Right ventricle myocardium inferior (tissue), 1 donor: ENCODE measurements around the gene FAM107B. TPM values are rescaled to one million over a fixed set of nuclear protein-coding genes. Genes with fewer than 3 reads are reported as not detected.
A peak's percentile ranks its signal among the peaks of the same experiment; 100 is the strongest.
"Not testable (repeated sequence)": the region's sequence is repeated elsewhere in the genome, so short reads cannot be mapped to it uniquely, and the experiment has no call there.

Experiments used
- ATAC-seq: fragments of 200-7000 bp; cut with Tn5 transposase; one replicate; pipeline ENCODE4 v1.9.1; 2020; ENCODE audit warnings: mild to moderate bottlenecking, moderate library complexity
- DNase-seq: peaks from one replicate; pipeline ENCODE4 v3.0.0; 2021; ENCODE audit errors: missing footprints
- intact Hi-C: fragments of 100-400 bp; cut with DNase I; formaldehyde crosslinking; loops from one replicate; pipeline ENCODE4 v1.11.0; 2022
- total RNA-seq: library from RNA; stranded (reverse); fragmentation: NEBNext Ultra II Directional; extraction: Animal tissue kit (Norgen Biotek cat#: 25700); gene quantifications from one replicate; pipeline ENCODE4 v1.2.1, GENCODE V29; 2021
- donor health status: DM: no; HTN: yes; CAD: no; lungs with severe emphysema.

FAM107B gene
- total RNA-seq, 1 donor from 2014 or later: 4.2 TPM

DNA sequence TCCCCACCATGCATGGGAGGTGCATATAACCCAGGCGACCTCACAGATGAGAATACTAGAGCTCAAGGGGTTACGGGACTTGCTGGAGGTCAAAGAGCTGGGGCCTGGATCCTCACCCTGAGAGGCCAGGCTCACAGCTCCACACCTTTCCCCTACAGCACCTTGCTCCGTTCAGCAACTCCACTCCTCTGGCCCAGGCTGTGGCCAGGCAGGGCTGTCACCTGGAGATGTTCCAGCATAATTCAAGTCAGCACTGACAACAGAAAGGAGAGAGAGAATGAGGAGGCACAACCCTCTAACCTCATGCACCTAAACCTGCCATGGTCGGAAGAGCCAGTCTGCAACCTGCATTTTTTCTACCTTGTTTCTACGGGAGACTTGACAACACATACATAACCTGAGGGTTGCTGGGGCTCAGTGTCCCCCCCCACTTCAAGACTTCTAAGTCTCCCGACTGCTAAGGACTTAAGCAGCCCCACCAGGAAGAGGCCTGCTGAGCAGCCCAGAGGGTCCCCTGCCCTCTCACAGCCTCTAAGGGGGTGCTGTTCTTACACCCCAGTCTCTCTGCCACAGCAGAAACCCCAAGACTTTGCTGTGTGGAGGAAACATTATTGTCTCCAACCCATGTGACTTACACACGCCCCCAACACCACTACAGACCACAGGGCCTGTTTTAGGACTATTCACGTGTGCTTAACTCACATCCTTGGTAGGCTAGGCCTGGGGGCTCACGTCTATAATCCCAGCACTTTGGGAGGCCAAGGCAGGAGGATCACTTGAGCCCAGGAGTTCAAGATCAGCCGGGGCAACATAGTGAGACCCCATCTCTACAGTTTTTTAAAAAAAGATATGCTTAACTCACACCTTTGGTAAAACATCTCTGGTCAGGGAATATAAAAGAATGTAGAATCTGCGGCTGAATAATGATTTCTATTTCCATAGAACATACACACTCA, 175.6 kb downstream of the FAM107B start:
- DNase-seq: no peak
- no peak for ATAC-seq
- intact Hi-C loops: no loop called here

DNA sequence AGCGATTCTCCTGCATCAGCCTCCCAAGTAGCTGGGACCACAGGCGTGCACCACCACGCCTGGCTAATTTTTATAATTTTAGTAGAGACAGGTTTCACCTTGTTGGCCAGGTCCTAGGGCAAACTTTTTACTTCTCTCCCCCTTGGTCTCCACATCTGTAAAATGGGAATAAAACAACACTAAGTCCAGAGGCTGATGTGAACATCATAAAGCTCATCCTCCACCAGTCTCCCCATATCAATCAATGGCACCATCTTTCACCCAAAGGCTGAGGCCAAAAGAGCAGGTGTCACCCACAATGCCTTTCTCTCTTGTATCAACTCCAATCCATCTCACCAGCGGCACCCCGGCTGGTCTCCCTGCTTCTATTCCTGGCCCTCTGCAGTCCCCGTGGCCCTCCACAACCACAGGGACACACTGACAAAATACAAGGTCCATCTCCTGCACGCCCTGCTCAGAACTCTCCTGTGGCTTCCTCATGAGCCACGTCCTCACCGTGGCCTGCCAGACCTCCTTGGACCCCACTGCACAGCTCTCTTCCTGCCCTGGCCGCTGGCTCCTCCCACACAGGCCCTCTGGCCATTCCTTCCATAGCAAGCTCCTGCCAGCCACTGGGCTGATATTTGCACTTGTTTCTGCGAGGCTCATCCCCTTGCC, 179.0 kb downstream of the FAM107B start:
- ATAC-seq: no peak
- no peak for DNase-seq
- intact Hi-C loops: no loop called here

DNA sequence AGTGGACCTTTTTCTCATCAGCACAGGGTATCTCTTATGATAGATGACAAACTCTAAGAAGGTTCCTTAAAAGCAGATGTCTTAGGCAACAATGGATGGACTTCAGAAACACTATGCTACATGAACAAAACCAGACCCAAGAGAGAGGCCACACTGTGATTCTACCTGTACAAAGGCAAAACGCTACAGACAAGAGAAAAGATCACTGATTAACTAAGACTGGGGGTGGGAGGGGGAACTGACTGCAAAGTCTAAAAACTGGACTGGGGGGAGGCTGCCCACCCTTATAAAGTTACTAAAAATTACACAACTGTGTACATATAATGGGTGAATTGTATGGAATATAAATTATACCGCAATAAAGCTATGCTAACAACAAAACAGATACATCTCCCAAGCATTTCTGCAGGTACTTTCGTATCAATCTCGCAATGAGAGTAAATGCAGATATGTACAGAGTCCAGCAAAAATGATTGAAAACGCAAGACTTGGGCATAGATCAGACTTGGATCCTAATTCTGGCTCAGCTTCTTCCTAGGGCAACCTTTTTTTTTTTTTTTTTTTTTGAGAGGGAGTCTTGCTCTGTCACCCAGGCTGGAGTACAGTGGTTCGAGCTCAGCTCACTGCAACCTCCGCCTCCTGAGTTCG, 179.7 kb downstream of the FAM107B start:
- intact Hi-C loops: no loop called here
- ATAC-seq: no peak
- DNase-seq: no peak

DNA sequence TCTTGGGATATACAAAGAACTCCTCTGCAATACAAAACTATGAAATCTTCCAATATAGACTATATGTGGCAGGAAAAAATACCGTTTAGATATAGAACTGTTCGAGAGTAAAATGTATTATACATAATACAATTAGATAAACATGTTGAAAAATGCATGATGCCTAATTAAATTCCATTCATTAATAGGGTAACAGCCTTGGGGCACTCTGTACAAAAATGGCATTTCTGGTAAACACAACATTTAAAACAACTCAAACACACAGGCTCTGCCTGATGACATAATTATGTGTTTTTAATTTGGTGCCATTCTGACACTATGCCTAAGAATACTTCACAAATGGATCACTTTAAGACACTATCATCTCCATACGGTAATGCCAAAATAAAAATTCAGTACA, 180.9 kb downstream of the FAM107B start:
- intact Hi-C loops: no loop called here
- DNase-seq (no peak), ATAC-seq (no peak)

DNA sequence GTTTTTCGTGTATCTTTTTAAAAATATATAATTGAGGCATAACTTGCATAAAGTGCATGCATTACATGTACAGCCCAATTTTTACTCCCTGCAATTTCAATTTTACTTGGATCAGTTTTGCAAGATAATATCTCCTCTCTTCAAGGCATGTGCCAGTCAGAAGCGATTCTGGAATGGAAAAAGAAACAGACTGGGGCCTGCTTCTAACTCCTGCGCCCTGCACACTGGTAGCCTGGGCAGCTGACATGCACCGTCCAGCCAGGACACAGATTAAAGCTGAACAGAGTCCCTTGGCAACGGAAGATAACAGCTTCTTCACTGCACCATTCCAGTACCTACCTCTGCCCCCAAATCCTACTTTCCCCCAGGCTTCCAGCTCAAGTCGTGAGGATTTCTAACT, 182.1 kb downstream of the FAM107B start:
- DNase-seq: no peak
- ATAC-seq: no peak
- intact Hi-C loops: no loop called here

DNA sequence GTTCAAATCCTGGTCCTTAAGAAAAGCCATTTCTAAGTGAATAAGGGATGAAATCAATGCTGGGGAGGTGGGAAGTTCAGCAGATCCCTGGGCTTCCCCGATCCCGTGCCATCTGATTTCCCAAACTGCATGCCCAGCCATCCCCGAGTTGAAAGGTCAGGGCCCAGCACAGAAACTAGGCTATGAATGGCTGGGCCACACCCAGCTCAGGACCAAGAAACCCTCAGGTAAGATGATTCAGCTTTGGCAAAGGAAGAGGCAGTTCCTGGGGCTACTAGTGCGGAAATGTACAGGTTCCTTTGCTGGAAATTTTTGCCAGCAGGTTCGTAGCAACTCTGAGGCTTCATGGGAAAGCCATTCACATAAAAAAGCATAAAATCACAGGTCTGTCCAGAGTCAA, 182.7 kb downstream of the FAM107B start:
- intact Hi-C loops: no loop called here
- ATAC-seq (no peak), DNase-seq (no peak)

DNA sequence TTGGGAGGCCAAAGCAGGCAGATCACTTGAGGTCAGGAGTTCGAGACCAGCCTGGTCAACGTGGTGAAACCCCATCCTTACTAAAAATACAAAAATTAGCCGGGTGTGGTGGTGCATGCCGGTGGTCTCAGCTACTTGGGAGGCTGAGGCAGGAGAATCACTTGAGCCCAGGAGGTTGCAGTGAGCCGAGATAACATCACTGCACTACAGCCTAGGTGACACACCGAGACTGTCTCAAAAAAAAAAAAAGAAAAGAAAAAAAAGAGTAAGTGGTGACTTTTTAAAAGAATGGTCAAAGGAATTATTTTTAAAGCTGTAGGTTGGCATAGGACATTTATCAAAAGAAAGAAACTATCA, 185.8 kb downstream of the FAM107B start:
- intact Hi-C loops, DNase-seq, ATAC-seq: not testable (repeated sequence)

DNA sequence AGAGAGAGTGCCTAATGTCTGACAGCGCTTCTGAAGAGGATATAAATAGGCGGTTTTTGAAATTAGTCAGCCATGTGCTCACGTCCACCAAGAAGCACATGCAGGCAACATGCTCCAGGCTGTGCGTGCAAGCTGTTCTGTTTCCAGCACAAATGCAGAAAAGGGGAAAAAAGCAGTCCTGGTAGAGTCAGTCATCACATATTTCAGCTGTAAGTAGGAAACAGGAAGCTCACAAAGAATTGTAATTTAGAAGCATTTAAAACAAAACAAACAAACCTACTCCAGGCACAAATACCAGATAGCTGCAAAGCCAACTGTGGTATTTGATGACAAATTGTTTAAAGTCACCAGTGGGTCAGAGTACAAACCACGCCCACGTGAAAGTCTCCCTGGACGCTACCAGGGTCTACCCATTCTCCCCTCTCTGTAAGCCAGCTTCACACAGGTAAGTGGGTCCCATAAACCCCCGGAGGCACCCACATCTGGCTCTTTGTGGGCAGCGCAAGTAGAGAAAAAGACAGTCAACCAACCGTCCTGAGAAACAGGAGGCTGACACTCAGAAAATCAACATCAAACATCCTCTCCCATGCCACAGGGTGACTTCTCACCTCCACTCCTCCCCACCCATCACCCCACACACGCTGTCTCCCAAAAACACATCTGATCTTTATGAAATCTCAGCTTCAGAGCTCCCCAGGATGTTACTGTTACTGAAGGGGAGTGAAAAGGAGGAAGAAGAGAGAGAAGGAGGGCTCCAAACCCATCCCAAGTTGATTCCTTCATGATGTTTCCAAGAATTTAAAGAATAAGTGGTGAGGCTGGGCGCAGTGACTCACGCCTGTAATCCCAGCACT, 186.4 kb downstream of the FAM107B start:
- no peak for ATAC-seq
- intact Hi-C loops: no loop called here
- no peak for DNase-seq

DNA sequence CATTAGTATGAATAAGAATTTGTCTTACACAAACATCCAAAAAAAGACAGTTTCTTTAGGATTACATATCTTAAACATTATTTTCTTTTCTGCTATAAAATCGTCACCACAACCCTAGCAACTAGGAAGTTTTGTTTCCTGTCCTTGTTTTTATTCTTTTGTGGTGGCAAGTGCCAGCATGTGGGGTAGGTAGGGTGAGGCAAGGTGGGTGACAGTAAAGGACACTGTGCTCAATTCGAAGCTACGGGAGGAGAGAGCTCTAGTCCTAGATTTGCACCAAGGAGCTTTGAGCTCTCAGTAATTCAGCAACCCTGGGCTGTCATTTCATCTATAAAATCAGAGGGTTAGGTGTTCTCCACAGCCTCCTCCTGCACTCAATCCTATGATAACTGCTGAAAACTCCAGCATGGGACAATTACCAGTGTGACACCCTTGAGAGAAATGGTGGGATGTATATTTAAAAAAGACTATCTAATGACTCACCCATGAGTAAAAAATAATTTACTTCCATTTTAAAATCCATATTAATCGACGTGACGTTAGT, 187.1 kb downstream of the FAM107B start:
- intact Hi-C loops: no loop called here
- ATAC-seq (no peak), DNase-seq (no peak)

DNA sequence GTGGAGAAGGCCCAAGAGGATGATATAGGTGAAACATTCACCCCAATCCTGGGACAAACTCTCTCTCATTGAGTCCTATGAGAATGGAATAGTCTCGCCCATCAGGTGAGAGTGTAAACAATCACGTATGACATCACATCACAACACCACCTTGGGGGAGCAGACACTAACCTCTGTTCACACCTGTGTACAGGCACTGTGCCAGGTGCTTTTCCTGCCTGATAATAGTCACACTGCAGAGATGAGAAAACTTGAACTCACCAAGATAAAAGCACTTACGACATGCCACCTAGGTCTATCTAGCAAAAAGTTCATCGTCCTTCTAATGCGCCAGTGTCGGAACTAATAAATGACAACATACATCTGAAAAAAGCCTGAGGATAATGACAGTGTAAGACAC, 187.8 kb downstream of the FAM107B start:
- ATAC-seq (no peak), DNase-seq (no peak)
- intact Hi-C loops: no loop called here

DNA sequence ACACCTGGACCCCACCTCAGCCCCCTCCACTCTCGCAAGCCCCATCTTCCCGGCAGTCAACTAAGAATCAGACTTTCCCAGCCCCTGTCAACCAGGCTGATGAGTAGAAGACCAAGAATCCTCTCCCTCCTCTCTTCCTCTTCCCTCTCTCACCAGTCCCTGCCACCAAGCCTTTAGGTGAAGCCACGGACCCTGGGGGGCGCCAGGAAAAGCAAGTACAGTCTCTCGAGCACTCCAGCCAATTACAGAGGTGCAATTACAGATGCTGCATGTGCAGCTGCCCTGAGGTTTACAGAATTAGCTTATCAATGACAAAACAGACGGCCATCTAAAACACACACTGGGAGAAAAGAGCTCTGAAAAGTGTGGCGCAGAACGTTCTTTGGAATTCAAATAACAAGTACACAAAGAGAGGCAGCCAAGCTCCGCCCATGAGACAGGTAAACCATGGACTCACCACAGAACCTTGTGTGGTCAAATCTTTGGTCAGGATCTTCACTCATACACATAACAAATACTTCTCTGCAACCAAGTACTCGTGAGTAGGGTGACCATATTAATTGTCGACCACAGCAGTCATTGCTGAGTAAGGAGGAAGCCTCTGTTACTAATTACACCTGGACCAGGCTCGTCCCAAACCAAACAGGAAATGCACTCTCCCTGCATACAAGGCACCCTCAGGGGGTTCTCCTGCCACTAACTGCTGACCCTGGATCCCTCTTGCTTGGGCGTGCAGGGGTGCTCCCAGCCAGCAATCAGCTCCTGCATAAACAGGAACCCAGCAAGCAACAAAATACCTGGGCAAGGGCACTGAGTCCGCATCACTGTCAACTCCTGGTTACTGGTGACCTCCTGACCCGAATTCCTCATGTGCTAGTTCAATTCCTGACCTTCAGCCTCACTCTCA, 189.2 kb downstream of the FAM107B start:
- ATAC-seq (no peak), DNase-seq (no peak)
- intact Hi-C loops: no loop called here

DNA sequence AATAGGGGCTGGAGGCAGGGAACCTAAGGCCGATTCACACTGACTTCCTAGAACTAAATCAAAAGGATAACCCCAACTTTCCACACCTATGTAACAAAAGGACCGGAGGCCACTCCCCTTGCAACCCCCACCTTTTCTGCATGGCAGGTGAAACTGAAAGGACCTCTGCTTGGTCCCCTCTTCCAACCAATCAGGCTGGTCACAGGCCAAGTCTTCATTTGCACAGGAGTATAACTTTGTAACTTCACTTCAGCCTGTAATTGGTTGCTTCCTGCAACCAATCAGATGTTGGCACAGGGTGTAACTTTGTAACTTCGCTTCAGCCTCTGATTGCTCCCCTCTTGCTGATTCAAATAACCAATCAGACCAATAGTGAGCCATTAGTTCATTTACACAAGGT, 190.0 kb downstream of the FAM107B start:
- ATAC-seq: no peak
- intact Hi-C loops: no loop called here
- DNase-seq: no peak

DNA sequence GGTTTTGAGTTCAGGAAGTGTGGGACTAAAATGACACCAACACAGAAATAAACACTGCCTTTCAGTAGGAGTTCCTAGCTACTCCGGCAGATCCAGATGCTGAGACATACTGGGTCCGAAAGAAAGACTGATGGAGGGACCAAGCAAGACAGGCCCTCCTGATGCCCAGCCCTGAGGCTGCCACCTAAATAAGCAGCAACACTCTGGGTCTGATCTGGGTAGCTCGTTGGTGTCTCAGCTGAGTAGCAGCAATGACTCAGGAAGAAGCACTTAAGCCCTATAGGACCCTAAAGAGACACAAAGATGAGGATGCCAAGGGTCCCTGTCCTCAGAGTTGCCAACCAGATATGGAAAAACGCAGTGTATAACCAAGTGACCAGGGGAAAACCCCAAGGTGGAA, 190.7 kb downstream of the FAM107B start:
- intact Hi-C loops: no loop called here
- DNase-seq: no peak
- ATAC-seq: no peak

DNA sequence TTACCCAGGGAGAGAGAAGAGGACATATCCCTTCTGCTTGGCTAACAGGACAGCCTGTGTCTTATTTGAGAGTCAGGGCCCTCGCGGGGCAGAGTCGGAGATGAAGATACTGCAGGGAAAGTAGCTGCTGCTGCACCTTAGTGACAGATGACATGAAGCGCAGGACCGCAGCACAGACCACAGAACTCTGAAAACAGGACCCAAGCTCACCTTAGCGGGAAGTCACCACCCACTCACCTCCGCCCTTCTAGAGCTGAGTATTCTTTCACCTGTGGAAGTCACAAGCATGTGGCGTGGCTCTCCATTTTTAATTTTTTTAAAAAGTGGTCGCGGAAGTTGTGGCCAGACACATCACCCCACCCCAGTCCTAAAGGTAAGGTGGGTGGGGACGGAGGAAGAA, 191.4 kb downstream of the FAM107B start:
- intact Hi-C loops: no loop called here
- ATAC-seq: no peak
- no peak for DNase-seq

DNA sequence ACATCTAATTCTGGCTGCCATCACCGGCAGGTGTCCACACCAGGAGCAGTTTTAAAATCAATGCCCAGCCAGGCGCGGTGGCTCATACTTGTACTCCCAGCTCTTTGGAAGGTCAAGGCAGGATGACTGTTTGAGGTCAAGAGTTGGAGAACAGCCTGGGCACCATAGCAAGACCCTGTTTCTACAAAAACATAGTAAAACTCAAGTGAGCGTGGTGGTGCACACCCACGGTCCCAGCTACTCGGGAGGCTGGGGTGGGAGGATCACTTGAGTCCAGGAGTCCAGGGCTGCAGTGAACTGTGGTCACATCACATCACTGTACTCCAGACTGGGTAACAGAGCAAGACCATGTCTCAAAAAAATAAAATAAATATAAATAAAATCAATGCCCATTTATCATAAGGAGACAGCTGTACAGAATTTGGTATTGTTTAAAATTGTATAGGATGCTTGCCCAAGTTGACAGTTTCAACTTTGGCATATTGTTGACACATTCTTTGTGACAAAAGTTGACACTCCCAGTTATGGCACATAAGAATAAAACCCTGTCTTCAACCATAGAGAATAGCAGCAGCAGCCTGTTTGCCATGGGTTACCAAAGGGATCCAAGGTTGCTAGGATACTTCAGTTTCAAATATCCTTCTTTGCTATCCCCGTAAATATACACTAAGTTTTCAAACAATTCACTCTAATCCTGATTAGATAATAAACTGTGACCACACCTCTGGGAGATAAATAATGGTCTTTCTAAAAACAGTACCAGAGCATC, 193.0 kb downstream of the FAM107B start:
- ATAC-seq: no peak
- intact Hi-C loops: no loop called here
- DNase-seq: no peak

DNA sequence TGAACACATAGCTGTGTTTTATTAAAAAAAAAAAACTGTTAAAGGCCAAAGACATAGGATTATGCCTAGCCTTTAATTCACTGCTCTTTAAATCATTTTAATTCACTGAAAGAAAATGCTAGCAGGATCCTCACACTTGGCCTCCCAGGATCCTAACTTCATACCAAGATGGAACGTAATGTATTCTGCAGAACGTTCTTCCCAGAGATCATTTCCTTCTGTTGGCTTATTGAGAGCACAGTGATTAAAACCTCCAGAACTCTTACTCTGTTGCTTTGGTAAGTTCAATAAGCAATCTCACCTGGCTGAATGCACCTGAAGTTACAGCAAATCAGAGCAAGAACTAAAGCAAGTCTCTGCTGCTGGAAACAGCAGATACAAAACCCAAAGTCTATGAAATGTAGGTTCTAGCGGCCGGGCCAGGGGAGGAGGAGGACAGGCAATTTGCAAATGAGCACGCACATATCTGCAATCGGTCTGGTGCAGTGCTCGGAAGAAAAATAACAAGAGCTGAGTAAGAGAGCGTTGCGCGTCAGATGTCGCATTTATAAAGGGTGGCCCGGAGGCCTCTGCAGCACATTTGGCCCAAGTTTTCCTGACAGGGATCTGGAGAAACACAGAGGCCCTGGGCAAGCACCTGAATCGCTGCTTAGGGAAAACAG, 193.9 kb downstream of the FAM107B start:
- ATAC-seq (no peak), DNase-seq (no peak)
- intact Hi-C loops: no loop called here

DNA sequence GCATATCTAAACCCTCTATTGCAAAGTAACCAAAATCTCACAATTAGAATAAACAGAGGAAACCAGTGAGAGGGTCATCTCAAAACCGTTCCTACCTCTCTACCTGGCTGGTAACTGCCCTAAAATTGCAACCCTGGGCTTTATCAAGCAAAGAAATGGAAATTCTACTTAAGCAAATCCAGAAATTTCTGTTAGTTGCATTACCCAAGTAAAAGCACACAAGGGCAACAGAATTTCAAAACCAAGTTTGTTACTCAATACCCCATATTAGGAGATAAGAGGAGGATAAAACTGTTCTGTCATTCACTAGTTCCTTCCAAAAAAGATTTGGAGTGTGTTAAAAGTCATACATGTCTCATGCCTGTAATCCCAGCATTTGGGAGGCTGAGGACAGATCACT, 195.3 kb downstream of the FAM107B start:
- ATAC-seq (peak; percentile 73), DNase-seq (no peak)
- intact Hi-C loops: no loop called here
